Activated naive CD8-positive, alpha-beta T cell (primary cell): ENCODE measurements around the gene UNC13C.

Experiments
- H3K27ac Mint-ChIP-seq: one replicate; pipeline ENCODE4 v1.8.0; 2021; ENCODE audit warnings: mixed read lengths
- H3K27me3 Mint-ChIP-seq: one replicate; pipeline ENCODE4 v1.8.0; 2021; ENCODE audit warnings: mixed read lengths
- H3K36me3 Mint-ChIP-seq: one replicate; pipeline ENCODE4 v1.8.0; 2021; ENCODE audit warnings: mixed read lengths
- H3K4me1 Mint-ChIP-seq: one replicate; pipeline ENCODE4 v1.8.0; 2021; ENCODE audit warnings: low read depth, mixed read lengths
- H3K4me3 Mint-ChIP-seq: one replicate; pipeline ENCODE4 v1.8.0; 2021; ENCODE audit warnings: mild to moderate bottlenecking, mixed read lengths
- H3K9me3 Mint-ChIP-seq: one replicate; pipeline ENCODE4 v1.8.0; 2021; ENCODE audit warnings: low read depth, mixed read lengths

UNC13C gene

DNA sequence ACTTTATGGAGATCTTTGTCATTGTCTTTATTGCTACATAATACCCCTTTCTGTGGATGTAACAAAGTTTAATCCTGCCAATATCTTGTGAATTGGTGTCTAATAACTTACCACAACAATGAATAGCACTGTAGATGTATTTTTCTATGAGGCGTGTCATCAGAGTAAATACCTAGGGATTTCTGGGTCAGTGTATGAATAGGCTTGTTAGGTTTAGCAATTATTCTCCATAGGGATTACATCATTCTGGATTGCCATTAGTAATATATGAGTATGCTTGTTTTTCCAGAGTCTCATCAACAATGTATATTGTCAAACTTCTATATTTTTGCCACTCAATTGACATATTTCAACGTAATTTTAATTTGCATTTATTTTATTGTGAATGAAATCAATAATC lies 67.9 kb downstream of the UNC13C start:
- Mint-ChIP-seq H3K9me3 (no peaks in the 10 kb centered on the region), H3K27ac (no peak overlapping the region), H3K27me3 (no peaks in the 10 kb centered on the region), H3K36me3 (no peaks in the 10 kb centered on the region), H3K4me1 (no peaks in the 10 kb centered on the region), H3K4me3 (no peak overlapping the region)

DNA sequence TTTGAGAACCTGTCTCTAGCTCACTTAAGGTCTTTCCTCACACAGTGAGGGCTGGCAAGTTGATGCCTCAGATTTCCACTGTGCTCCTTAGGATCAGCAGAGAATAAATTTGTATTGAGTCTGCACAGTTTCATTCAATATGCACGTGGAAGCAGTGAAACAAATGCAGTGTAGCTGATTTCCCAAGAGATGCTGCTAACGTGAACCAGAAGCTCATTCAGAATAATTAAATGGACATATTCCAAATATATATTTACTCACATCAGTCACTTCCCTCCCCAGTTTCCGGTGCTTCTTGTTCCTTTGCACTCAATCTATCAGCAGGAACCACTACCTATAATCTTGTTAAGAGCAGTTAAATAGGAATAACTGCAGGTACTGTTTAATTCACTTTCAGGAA lies 86.1 kb downstream of the UNC13C start:
- Mint-ChIP-seq H3K9me3 (peaks cover 9% of the 10 kb centered on the region), H3K4me1 (no peaks in the 10 kb centered on the region), H3K27ac (no peak overlapping the region), H3K36me3 (no peaks in the 10 kb centered on the region), H3K4me3 (no peak overlapping the region), H3K27me3 (no peaks in the 10 kb centered on the region)

DNA sequence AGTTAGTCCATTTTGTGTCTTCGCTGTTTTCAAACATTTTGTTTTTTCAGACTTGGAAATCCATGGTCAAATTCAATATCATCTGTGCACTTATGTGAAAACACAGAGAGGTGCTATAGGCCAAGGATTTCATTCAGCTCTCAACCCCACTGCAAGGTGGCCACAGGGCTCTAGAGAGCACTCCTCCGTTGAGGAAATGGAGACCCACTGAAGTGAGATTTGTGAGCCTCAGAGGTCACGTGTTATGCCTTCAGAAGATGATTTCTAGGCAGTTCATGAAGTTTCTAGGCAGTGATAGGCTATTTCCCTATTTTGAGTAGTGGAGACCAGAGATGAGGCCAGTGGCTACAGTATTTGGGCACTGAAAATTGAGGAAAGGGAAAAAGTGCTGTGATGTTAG lies 88.2 kb downstream of the UNC13C start:
- no peaks in the 10 kb centered on the region for H3K27me3 Mint-ChIP-seq
- H3K9me3 Mint-ChIP-seq: peaks cover 6% of the 10 kb centered on the region
- H3K4me3 Mint-ChIP-seq: no peak overlapping the region
- H3K36me3 Mint-ChIP-seq: no peaks in the 10 kb centered on the region
- no peaks in the 10 kb centered on the region for H3K4me1 Mint-ChIP-seq
- H3K27ac Mint-ChIP-seq: no peak overlapping the region

DNA sequence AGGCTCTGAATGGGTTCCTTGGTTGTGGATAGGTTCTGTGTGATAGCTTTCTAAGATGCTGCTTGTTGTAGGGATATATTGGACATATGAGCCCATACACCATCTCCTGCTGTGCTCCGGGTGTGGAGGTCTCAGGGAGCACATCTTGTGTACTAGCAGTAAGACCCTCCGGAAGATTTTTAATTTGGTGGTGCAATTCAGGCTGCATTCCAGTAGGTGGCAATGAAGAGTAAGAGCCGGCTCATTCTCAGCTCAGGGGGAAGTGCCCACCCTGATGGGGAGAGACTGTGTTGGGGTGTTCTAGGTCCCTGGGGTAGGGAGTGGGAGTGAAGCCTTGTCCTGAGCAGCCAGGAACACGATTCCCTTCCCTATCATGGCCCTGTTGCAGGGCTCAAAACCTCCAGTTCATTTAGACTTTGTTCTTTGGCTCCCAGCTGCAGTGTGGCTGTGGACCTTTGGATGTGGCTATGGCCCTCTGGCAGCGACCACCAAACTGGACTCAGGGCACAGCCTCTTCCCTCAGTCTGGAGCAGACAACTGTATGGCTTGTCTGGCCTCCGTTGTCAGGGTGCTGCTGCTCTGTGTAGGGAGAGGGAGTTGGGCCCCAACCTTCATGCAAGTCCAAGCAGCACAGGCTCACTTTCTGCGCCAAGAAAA lies 104.7 kb downstream of the UNC13C start:
- H3K4me1 Mint-ChIP-seq: no peaks in the 10 kb centered on the region
- no peaks in the 10 kb centered on the region for H3K36me3 Mint-ChIP-seq

DNA sequence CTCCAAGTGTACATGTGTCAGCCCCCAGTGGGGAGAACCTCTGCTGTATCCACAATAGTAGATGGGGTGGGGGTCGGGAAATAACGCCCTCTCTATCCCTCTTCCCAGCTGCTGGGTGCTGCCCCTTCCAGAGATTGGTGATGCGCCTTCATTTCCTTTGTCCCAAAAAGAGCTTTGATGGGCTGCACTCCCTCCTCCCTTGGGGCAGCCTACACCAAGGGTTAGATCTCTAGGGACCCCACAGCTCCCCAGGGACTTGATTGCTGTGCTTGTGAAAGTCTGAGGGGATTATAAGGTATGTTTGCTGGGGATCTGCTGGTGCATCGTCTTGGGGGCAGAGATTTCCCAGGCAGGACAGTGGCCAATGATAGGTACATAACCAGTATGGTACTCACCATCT lies 105.3 kb downstream of the UNC13C start:
- Mint-ChIP-seq H3K4me1 (no peaks in the 10 kb centered on the region), H3K4me3 (no peak overlapping the region), H3K9me3 (no peaks in the 10 kb centered on the region), H3K27me3 (peaks cover 3% of the 10 kb centered on the region), H3K27ac (no peak overlapping the region), H3K36me3 (no peaks in the 10 kb centered on the region)

More for the DNA sequence above, 104.7 kb downstream of the UNC13C start:
- Mint-ChIP-seq H3K9me3 (no peaks in the 10 kb centered on the region), H3K4me3 (no peak overlapping the region), H3K27ac (no peak overlapping the region), H3K27me3 (peaks cover 3% of the 10 kb centered on the region)

DNA sequence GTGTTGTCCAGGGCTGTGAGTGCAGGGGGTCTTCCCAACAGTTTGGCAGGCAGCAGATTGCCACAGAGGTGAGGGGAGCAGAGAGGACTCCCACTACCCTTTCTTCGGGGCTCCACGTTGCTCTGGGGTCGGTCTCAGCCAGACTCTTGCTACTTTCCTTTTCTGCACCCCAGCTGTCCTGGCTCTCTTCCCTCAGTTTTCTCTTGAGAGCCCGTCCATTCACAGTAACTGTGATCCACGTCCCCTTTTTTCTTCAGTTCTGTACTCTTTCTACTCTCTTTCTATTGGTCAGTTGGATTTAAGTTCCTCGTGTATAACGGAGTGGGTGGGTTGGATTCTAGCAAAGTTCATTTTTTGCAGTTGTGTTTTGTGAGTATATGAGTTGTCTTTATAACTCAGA lies 105.8 kb downstream of the UNC13C start:
- Mint-ChIP-seq H3K4me1 (no peaks in the 10 kb centered on the region), H3K36me3 (no peaks in the 10 kb centered on the region), H3K27ac (no peak overlapping the region), H3K9me3 (no peaks in the 10 kb centered on the region), H3K4me3 (no peak overlapping the region), H3K27me3 (peaks cover 3% of the 10 kb centered on the region)

DNA sequence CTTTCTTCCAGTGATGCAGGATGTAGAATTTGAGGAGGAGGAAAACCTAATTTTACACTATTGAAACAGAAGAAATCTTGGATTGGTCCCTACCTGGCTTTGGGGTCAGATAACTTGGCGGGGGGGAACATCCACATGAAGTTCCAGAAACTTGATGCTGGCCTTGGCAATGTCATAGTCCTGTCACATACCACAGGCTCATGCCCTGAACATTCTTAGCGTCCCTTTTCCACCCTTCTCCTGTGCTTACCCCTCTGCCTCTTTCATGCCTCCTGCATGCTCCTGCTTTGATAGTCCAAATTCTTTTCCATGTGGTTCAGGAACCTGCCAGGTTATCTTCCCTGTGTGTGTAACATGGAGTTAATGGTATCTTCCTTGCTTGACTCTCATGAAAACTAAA lies 110.6 kb downstream of the UNC13C start:
- Mint-ChIP-seq H3K4me3 (no peak overlapping the region), H3K36me3 (no peaks in the 10 kb centered on the region), H3K27ac (no peak overlapping the region), H3K9me3 (no peaks in the 10 kb centered on the region), H3K27me3 (peaks cover 3% of the 10 kb centered on the region), H3K4me1 (no peaks in the 10 kb centered on the region)

DNA sequence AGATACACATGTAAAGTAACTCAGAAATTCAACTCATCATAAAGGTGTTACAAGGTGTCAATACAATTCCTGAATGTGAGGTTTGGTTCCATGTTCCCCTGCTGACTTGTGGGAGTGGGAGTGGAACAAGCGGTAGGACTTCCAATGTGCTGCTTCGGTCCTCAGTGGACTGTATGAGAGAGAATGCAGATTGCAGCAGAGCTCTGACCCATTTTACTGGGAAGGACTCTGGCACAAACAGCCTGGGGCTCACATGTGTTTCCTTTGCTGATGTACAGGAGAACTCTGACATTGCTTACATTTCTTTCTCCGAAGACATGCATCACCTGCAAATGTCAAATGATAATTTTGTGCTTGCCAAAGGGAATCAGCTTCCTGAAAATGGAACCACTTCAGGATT lies 111.5 kb downstream of the UNC13C start:
- Mint-ChIP-seq H3K4me3 (no peak overlapping the region), H3K4me1 (no peaks in the 10 kb centered on the region), H3K9me3 (no peaks in the 10 kb centered on the region), H3K36me3 (no peaks in the 10 kb centered on the region), H3K27me3 (peaks cover 4% of the 10 kb centered on the region), H3K27ac (no peak overlapping the region)

DNA sequence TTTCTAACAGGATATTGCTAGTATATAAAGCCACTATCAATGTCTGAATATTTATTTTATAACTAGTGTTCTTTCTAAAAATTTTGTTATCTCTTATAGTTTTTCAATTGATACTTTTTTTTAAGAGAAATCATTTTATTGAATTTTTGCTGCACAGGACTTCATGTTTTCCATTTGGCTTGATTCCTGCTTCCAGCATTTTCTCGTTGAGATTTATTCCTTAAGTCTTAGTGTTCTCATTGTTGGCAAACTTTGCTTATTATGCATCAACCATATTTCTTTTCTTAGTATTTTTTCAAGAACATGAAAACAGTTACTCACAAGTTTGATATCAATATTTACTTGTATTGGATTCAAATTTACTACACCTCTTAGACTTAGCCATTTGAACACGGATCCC lies 113.4 kb downstream of the UNC13C start:
- Mint-ChIP-seq H3K9me3 (no peaks in the 10 kb centered on the region), H3K36me3 (no peaks in the 10 kb centered on the region), H3K27me3 (peaks cover 6% of the 10 kb centered on the region), H3K4me1 (no peaks in the 10 kb centered on the region), H3K4me3 (no peak overlapping the region), H3K27ac (no peak overlapping the region)

DNA sequence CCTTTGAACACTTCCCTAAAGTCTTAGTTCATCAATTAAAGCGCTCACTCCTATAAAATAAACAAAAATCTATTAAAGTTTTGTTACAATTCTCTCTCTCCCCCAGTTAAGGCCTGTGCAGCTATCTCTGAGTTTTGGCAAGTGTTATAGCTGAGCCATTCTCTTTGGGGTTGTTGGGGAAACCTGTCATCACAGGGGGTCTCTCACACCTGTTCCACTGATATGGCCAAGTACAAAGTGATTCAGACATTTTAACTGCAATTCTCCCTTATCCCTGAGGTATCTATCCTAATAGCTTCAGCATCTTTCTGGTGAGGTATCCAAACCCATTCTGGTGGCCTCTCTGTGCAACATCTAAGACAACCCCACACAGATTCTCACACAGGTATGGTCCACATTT lies 116.4 kb downstream of the UNC13C start:
- Mint-ChIP-seq H3K27ac (no peak overlapping the region), H3K27me3 (peaks cover 6% of the 10 kb centered on the region), H3K36me3 (no peaks in the 10 kb centered on the region), H3K4me1 (no peaks in the 10 kb centered on the region), H3K9me3 (no peaks in the 10 kb centered on the region), H3K4me3 (no peak overlapping the region)

DNA sequence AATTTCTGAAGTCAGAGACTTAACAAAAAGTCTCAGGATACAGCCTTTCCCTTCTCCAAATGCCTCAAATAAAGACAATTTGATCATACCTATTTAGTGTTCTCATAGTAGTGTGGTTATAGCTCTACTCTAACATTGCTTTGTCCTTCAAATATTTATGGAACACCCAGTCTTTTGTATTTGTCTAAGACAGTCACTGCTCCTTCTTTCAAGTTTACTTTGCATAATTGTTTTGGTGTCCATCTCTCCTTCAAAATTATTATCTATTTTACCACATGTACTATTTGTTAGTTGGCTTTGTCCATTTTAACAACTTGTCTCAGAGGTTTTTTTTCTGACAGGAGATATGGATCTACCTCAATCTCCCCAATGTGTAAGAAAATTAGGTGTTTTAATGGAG lies 118.8 kb downstream of the UNC13C start:
- Mint-ChIP-seq H3K9me3 (no peaks in the 10 kb centered on the region), H3K27me3 (peaks cover 6% of the 10 kb centered on the region), H3K4me3 (no peak overlapping the region), H3K36me3 (no peaks in the 10 kb centered on the region), H3K27ac (no peak overlapping the region), H3K4me1 (no peaks in the 10 kb centered on the region)

DNA sequence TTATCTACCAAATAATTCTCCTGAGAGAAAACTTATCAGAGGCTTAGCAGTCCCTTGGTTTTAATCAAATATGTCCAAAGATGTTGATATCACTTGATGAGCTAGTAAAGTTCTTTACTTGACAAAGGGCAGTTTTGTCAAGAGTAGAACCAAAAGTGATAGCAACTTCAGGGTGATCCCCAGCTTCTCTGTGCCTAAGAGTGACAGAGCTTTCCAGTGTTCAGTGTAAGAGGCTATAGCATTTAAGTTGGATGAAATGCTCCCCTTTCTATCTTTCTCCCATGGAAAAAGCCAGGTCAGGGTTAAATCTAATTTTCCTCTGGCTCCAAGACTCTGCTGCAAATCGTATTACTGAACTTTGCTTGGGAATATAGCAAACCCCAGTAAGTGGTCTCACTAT lies 120.8 kb downstream of the UNC13C start:
- no peaks in the 10 kb centered on the region for H3K4me1 Mint-ChIP-seq
- H3K27ac Mint-ChIP-seq: no peak overlapping the region
- no peaks in the 10 kb centered on the region for H3K36me3 Mint-ChIP-seq
- peaks cover 6% of the 10 kb centered on the region for H3K27me3 Mint-ChIP-seq
- no peaks in the 10 kb centered on the region for H3K9me3 Mint-ChIP-seq
- H3K4me3 Mint-ChIP-seq: no peak overlapping the region

DNA sequence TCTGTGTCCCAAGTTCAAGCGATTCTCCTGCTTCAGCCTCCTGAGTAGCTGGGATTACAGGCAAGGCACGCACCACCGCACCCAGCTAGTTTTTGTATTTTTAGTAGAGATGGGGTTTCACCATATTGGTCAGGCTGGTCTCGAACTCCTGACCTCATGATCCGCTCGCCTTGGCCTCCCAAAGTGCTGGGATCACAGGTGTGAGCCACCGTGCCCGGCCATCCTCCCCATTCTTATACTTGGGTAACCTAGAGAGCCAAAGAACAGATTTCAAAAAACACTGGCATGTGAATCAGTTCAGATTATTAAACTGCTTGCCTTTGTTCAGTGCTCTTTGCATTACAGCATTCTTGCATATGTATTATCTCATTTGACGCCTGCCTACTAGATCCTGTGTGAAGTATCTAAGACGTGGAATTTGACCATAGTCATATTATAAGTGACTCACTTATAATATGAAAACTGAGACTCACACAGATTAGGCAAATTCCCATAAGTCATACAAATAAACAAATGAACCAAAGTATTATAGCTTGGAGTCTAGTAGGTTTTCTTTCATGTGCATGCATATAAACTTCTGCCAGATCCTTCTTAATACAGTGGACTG lies 123.5 kb downstream of the UNC13C start:
- H3K4me3 Mint-ChIP-seq: no peak overlapping the region
- H3K9me3 Mint-ChIP-seq: no peaks in the 10 kb centered on the region
- no peak overlapping the region for H3K27ac Mint-ChIP-seq
- no peaks in the 10 kb centered on the region for H3K36me3 Mint-ChIP-seq
- peaks cover 2% of the 10 kb centered on the region for H3K27me3 Mint-ChIP-seq
- no peaks in the 10 kb centered on the region for H3K4me1 Mint-ChIP-seq

DNA sequence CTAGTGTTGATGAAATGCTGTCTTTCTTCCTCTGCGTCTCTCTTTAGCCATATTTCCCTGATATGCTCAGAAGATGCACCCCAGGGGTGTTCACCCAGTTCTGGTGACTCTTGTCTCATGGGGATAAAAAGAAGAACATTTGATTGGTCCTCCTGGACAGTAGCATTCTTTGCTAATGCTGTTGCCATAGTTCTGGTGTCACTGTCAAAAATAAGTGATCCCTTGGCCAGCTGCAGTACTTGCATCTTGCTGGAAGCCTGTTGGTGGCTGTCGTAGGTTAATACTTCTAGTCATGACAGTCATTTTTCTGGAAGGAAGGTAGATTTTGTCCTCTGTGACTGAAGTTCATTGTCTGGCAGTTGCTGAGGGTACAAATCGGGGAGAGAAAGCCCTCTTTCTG lies 124.5 kb downstream of the UNC13C start:
- H3K27me3 Mint-ChIP-seq: peaks cover 2% of the 10 kb centered on the region
- no peak overlapping the region for H3K27ac Mint-ChIP-seq
- H3K4me1 Mint-ChIP-seq: no peaks in the 10 kb centered on the region
- H3K36me3 Mint-ChIP-seq: no peaks in the 10 kb centered on the region
- no peak overlapping the region for H3K4me3 Mint-ChIP-seq
- H3K9me3 Mint-ChIP-seq: no peaks in the 10 kb centered on the region

DNA sequence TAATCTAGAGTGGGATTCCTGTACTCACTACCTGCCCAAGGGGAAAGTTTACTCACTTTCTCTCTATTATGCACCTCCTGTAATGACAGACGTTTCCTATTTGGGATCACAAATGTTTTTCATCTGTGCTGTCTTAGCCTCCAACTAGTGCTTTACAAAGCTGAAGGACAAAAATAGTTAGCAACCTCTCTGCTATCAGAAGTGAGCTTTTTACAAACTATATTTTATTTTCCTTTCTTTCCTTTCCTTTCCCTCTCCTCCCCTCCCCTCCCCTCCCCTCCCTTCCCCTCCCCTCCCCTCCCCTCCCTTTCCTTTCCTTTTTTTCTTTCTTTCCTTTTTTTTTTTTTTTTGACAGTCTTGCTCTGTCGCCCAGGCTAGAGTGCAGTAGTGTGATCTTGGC lies 130.8 kb downstream of the UNC13C start:
- no peaks in the 10 kb centered on the region for H3K36me3 Mint-ChIP-seq
- peaks cover 2% of the 10 kb centered on the region for H3K27me3 Mint-ChIP-seq
- no peaks in the 10 kb centered on the region for H3K4me1 Mint-ChIP-seq
- no peak overlapping the region for H3K27ac Mint-ChIP-seq
- H3K9me3 Mint-ChIP-seq: no peaks in the 10 kb centered on the region
- H3K4me3 Mint-ChIP-seq: no peak overlapping the region

DNA sequence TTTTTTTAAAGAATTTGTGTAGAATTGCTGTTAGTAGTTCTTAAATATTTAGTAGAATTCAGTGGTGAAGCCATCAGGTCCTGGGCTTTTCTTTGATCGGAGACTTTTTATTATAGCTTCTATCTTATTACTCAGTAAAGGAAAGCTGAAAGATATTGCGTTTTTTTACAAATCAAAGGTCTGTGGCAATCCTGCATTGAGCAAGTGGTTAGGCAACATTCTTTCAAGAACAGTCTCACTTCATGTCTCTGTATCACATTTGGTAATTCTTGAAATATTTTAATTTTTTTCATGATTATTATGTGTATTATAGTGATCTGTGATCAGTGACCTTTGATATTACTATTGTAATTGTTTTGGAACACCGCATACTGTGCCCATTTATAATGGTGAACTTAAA lies 140.8 kb downstream of the UNC13C start:
- H3K27me3 Mint-ChIP-seq: peaks cover 3% of the 10 kb centered on the region
- no peaks in the 10 kb centered on the region for H3K4me1 Mint-ChIP-seq
- H3K4me3 Mint-ChIP-seq: no peak overlapping the region
- H3K36me3 Mint-ChIP-seq: no peaks in the 10 kb centered on the region
- peaks cover 16% of the 10 kb centered on the region for H3K9me3 Mint-ChIP-seq
- no peak overlapping the region for H3K27ac Mint-ChIP-seq
